GM19372 (cell line): ENCODE results near the gene IRAK2.
"Not testable (repeated sequence)": the region's sequence is repeated elsewhere in the genome, so short reads cannot be mapped to it uniquely, and the experiment has no call there.

Experiments
- ATAC-seq: cut with Tn5 transposase; IDR thresholded peaks from one replicate; pipeline ENCODE4 v1.9.1; 2021; ENCODE audit warnings: mild to moderate bottlenecking, low read depth, moderate library complexity; ENCODE audit not compliant: unreplicated experiment

Gene IRAK2

DNA sequence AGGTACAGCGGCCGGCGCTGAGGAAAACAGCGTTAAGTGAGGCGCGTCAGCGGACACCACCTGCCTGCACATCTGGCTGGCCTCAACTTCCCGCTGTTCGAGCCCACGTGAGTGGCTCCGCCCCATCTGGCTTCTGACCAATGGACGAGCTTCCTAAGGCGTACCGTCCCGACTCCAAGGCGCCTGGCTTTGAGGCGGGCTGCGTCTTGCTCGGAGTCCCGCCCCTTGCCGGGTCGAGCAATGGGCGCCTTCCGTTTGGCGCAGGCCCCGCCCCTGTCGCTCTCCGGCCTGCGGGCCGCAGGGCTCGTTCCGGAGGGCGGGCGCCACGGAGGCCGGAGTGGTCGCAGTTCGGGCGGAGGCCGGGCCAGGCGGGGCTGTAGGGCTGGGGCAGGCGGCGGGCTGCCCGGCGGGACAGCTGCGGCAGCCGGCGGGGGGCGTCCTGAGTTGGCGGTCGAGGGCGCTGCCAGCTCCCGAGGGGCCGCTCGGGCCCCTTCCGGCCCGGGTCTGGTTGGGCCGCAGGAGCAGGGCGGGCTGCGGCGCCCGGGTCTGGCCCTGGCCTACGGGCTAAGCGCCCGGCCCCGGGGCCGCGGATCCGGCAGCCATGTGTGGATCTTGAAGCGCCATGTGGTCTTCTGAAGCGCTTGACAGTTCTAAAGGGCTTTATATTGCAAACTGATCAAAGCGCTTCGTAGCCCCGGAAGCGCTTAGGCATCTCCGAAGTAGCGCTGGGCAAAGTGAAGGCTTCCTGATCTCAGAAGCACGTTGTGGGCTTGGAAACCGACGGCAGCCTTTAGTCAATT lies 83.7 kb downstream of the IRAK2 start, which contains the start of gene TATDN2:
Gene TATDN2, plus strand, starts transcription at position 276 of the 800 bp plus-strand sequence. CDS start 742 bp downstream, outside the sequence.
- peak; percentile 93 for ATAC-seq

GRCh38 chr3:10248984-10249748 lies 84.4 kb downstream of the IRAK2 start:
- ATAC-seq, result no peak

DNA sequence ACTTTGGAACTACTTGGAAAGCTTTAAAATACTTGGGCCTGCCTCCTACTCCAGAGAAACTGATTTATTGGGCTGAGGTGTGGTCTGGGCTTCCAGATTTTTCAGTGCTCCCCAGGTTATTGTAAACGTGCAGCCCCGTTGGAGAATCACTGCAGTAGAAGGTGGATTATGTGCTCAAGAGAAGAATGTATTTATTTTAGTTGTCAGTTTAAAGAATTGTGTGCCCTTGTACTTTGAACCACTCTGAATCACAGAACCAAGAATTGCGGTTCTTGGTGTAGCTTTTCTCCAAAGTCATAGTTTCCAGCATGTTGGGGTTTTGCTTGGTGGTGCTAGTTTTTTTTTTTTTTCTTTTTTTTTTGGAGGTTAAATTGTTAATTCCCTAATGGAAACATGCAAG lies 85.1 kb downstream of the IRAK2 start:
- ATAC-seq, result no peak

DNA sequence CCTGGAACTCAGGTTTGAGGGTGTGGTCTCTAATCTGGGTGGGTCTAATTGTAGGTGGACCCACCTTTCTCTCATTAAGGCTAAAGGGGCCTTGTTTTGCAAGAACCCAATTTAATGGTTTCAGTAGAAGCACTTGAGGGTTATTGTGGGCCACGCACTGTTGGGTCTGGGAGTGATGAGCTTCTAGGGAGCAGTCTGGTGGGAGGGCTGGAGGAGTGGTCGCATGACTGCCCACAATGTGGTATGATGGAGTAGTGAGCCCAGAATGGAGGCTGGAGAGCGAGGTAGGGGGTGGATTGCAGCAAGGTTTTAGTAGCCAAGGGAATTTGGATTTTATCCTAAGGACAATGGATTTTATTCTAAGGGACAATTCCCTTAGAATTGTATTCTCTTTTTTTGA lies 86.3 kb downstream of the IRAK2 start:
- ATAC-seq, result no peak

GRCh38 chr3:10253731-10254130 lies 89.0 kb downstream of the IRAK2 start:
- ATAC-seq, result no peak

- ATAC-seq, result no peak
Observed at GRCh38 chr3:10255835-10256234, 91.1 kb downstream of the IRAK2 start.

DNA sequence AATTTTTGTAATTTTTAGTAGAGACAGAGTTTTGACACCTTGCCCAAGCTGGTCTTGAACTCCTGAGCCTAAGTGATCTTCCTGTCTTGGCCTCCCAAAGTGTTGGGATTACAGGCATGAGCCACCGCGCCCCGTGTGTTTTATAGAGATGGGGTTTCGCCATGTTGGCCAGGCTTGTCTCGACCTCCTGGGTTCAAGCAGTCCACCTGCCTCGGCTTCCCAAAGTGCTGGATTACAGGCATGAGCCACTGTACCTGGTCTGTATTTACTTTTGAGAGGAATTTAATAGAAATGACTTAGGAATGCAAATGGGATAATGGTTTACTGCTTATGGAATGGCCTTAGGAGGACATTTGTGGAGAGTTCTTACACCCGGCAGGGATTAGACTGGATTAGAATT lies 94.3 kb downstream of the IRAK2 start:
- no peak for ATAC-seq

DNA sequence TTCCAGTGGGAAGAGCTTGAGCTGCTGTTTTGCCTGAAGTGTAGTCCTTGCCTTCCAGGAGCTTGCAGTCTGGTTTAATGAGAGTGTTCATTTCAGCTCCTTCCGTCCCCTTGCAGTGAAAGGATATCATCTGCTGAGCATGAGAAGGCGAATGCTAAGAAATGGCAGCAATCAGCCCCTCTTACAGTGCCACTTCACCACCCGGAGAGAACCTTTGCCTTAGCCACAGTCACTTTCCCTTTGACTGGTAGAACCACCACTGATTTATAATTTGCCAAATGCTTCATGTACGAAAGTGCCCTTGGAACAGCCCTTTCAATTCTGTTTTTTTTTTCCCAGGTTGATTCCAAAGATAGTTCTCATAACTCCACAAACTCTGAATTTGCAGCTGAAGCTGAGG lies 95.1 kb downstream of the IRAK2 start:
- no peak for ATAC-seq

DNA sequence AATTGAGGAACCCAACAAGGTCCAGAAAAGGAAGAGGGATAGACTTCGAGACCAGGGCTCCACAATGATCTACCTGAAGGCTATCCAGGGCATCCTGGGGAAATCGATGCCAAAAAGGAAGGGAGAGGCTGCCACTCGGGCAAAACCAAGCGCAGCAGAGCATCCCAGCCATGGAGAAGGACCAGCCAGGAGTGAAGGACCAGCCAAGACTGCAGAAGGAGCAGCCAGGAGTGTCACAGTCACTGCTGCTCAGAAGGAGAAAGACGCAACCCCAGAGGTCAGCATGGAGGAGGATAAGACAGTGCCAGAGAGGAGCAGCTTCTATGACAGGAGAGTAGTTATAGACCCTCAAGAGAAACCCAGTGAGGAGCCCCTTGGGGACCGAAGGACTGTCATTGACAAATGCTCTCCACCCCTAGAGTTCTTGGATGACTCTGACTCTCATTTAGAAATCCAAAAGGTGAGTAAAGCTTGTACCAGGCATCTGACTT lies 95.5 kb downstream of the IRAK2 start:
- no peak for ATAC-seq

- no peak for ATAC-seq
Observed at GRCh38 chr3:10262027-10262426, 97.3 kb downstream of the IRAK2 start.

DNA sequence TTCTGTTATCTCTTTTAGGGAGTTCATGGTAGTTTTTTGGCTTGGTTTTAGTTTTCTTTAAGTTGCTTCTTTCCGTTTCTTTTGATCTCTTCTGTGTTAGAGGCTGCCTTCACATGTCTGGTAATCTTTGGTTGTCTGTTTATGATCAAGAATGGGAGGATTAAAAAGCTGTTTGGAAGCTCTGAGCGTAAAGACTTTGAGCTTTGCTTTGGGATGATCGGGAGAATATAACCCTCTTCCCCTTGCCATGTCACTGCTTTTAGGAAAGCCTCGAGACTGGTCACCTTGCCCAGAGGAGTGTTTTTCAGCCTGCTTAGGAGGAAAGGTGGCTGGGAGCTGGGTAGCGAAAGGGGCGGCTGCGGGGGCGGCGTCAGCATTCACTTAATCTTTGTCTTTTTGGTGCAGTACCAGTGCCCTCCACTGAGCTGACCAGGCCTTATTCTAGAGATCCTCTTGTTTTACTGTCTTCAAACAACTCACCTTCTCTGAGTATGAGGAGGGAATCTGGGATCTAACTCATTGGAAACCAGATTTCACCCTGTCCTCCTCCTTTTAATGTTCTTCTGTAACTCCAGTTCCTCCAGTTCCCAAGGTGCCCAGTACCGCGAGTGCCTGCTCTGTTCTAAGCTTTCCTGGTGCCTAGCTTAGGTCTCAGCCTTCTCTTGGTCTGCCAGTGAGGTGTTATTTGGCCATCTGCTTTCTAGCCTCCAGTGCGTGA lies 99.1 kb downstream of the IRAK2 start:
- no peak for ATAC-seq

GRCh38 chr3:10265833-10266232 lies 101.1 kb downstream of the IRAK2 start:
- no peak for ATAC-seq

GRCh38 chr3:10266936-10267335 lies 102.2 kb downstream of the IRAK2 start:
- ATAC-seq, result not testable (repeated sequence)

DNA sequence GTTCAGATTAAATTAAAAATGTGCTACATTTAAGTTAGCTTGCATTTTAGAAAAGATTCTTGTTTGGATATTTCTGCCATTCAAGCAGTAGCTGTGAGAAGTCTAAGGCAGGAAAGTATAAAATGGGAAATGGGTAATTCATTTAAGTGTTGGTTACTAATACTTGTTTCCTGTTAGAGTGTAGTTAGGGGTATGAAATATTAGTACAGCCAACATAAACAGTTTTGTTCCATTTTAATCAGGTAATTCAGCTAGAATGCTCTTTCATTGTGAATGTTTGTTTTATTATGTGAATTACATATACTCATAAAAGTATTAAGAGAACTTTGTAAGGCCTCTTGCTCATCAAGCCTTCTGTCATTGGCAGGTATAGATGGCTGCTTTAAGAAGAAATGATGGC lies 103.4 kb downstream of the IRAK2 start:
- ATAC-seq, result no peak

DNA sequence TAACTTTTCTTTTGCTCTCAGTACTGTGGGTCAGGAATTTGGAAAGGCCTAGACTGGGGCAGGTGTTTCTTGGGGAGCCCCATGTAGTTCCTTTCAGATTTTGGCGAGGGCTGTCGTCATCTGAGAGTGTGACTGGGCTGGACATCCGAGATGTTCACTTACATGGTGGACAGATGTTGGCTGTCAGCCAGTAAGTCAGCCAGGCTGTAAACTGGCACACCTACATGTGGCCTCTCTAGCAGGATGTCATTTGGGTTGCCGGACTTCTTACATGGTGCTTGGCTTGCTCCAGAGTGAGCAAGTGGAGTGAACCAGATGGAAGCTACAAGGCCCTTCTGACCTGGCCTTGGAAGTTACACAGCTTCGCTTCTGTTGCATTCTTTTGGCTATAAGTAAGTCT lies 104.2 kb downstream of the IRAK2 start:
- no peak for ATAC-seq

GRCh38 chr3:10269443-10269842 lies 104.7 kb downstream of the IRAK2 start:
- no peak for ATAC-seq

DNA sequence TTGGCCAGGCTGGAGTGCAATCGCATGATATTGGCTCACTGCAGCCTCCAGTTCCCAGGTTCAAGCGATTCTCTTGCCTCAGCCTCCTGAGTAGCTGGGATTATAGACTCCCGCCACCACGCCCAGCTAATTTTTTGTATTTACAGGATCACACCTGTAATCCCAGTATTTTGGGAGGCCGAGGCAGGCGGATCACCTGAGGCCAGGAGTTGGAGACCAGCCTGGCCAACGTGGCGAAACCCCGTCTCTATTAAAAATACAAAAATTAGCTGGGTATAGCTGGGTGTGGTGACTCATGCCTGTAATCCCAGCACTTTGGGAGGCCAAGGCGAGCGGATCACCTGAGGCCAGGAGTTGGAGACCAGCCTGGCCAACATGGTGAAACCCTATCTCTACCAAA lies 107.8 kb downstream of the IRAK2 start:
- ATAC-seq, result not testable (repeated sequence)

- ATAC-seq, result no peak
Observed at GRCh38 chr3:10272977-10273376, 108.3 kb downstream of the IRAK2 start.

- ATAC-seq, result no peak
Observed at GRCh38 chr3:10273702-10274305, 109.1 kb downstream of the IRAK2 start.

- ATAC-seq, result no peak
Observed at GRCh38 chr3:10274601-10275000, 109.9 kb downstream of the IRAK2 start.
